B cell (primary cell): ENCODE measurements around the gene TPGS2. TPM values are rescaled to one million over a fixed set of nuclear protein-coding genes. Genes with fewer than 3 reads are reported as not detected.

ENCODE experiments used
- polyA plus RNA-seq: library from polyadenylated mRNA; depleted of rRNA; stranded (reverse); fragments of >200 nt; gene quantifications from 2 replicates; pipeline ENCODE4 v1.2.3, GENCODE V29; 2012
- total RNA-seq, 2 donors: library from RNA; stranded (reverse); fragments of 120-200 nt in 1 of 2; gene quantifications; 1 replicate in 1 of 2; 2 replicates in 1 of 2; pipeline versions ENCODE4 v1.2.3 to v1.2.4, GENCODE V29; 2013 to 2022

TPGS2 gene
- total and polyA plus RNA-seq, 2 donors (not counting 1 experiment from before 2014, with no cell fraction given): 45.2 to 50.9 TPM

Other genes starting within 250 kb of the TPGS2 start
- 22.1 and 24.3 TPM in 2 replicates for gene KIAA1328, start 125 bp upstream of the TPGS2 start, total RNA-seq
- 9.1 and 9.8 TPM in 2 replicates for gene KIAA1328, start 125 bp upstream of the TPGS2 start, polyA plus RNA-seq